ENCODE results near the gene ELAVL1. TPM values are rescaled to one million over a fixed set of nuclear protein-coding genes. Genes with fewer than 3 reads are reported as not detected.

The ELAVL1 gene
- total and polyA plus RNA-seq, 9 of the 15 experiments (the other 6 are each of a cell fraction or from before 2014, with no cell fraction given), result 4.3 to 172 (median 69.2) TPM

DNA sequence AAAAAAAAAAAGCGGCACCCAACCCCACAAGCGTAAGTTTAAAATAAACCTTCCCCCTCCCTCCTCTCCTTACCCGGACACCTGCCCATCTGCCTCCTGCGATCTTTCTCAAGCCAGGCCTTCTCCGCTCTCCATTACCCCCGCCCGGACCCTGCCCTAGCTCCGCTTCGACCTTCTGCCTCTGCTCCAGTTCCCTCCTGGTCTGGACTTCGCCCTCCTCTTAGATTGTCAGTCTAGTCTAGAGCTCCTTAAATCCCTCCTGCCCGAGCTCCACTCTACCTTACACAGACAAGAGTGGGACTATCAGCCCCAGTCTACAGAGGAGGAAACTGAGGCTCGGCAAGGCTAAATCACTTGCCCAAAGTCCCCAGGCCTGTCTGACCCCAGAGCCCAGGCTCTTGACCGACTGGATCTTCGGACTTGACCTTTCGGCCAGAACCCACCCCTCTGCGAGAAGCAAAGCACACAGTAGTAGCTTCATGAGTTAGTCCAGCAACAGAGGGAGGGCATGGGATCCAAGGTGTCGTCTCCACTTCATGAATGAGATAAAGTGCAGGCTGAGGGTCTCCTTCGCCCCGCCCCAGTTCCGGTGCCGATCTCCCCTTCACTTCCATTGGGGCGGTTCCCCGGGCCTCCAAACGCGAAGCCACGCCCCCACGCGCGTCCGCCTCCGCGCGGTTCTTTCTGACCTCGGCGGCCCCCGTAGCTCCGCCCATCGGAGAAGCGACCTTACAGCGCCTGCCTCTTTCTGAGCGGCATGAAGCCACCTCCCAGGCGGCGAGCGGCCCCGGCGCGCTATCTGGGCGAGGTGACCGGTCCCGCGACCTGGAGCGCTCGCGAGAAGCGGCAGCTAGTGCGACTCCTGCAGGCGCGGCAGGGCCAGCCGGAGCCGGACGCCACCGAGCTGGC, 85.6 kb downstream of the ELAVL1 start, which contains the start of gene SNAPC2 (continued):
- TF ChIP-seq, protein P1, sequence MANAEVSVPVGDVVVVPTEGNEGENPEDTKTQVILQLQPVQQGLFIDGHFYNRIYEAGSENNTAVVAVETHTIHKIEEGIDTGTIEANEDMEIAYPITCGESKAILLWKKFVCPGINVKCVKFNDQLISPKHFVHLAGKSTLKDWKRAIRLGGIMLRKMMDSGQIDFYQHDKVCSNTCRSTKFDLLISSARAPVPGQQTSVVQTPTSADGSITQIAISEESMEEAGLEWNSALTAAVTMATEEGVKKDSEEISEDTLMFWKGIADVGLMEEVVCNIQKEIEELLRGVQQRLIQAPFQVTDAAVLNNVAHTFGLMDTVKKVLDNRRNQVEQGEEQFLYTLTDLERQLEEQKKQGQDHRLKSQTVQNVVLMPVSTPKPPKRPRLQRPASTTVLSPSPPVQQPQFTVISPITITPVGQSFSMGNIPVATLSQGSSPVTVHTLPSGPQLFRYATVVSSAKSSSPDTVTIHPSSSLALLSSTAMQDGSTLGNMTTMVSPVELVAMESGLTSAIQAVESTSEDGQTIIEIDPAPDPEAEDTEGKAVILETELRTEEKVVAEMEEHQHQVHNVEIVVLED (CRISPR knock-in tag; IDR thresholded peaks at IDR 0.05), result peak; percentile 24; the same call in 1 of the 2 replicates
- peak; percentile 79 for TF ChIP-seq MYC (IDR thresholded peaks at IDR 0.05; ENCODE audit: low read depth, low read length)
- TF ChIP-seq MYC (CRISPR knock-in tag; IDR thresholded peaks at IDR 0.05; ENCODE audit: borderline replicate concordance, low read depth), result no peak
- TF ChIP-seq MEF2A (IDR thresholded peaks at IDR 0.05; ENCODE audit: control insufficient read depth, low read depth, low read length), result no peak
- TF ChIP-seq CHD1 (IDR thresholded peaks at IDR 0.05; ENCODE audit: low read length), result no peak
- TF ChIP-seq, protein P2, sequence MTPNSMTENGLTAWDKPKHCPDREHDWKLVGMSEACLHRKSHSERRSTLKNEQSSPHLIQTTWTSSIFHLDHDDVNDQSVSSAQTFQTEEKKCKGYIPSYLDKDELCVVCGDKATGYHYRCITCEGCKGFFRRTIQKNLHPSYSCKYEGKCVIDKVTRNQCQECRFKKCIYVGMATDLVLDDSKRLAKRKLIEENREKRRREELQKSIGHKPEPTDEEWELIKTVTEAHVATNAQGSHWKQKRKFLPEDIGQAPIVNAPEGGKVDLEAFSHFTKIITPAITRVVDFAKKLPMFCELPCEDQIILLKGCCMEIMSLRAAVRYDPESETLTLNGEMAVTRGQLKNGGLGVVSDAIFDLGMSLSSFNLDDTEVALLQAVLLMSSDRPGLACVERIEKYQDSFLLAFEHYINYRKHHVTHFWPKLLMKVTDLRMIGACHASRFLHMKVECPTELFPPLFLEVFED (CRISPR knock-in tag; conservative IDR thresholded peaks at IDR 0.05), result no peak
- TF ChIP-seq SAP30 (IDR thresholded peaks at IDR 0.05; ENCODE audit: borderline replicate concordance, insufficient read depth, low read depth, low read length, poor library complexity, severe bottlenecking), result peak; percentile 61
- TF ChIP-seq, protein P3, sequence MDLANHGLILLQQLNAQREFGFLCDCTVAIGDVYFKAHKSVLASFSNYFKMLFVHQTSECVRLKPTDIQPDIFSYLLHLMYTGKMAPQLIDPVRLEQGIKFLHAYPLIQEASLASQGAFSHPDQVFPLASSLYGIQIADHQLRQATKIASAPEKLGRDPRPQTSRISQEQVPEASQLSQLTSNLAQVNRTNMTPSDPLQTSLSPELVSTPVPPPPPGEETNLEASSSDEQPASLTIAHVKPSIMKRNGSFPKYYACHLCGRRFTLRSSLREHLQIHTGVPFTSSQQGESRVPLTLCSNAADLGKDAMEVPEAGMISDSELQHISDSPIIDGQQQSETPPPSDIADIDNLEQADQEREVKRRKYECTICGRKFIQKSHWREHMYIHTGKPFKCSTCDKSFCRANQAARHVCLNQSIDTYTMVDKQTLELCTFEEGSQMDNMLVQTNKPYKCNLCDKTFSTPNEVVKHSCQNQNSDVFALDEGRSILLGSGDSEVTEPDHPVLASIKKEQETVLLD (IDR thresholded peaks at IDR 0.05), result no peak
- TF ChIP-seq PURB (CRISPR knock-in tag; IDR thresholded peaks at IDR 0.05; ENCODE audit: low read depth), result no peak
- no peak for TF ChIP-seq ZNF212 (CRISPR knock-in tag; IDR thresholded peaks at IDR 0.05)
- TF ChIP-seq MTA2 (IDR thresholded peaks at IDR 0.05; ENCODE audit: low read depth), result no peak
- TF ChIP-seq STAG1 (CRISPR knock-in tag; IDR thresholded peaks at IDR 0.05; ENCODE audit: borderline replicate concordance), result no peak
- TF ChIP-seq ZBTB7A (IDR thresholded peaks at IDR 0.05; ENCODE audit: borderline replicate concordance, control insufficient read depth, low read depth, low read length), result peak; percentile 90
- TF ChIP-seq ZNF583 (CRISPR knock-in tag; IDR thresholded peaks at IDR 0.05), result no peak
- TF ChIP-seq KDM5B (IDR thresholded peaks at IDR 0.05; ENCODE audit: insufficient replicate concordance, low read depth, low read length), result peak; percentile 44
- TF ChIP-seq CHD4 (IDR thresholded peaks at IDR 0.05; ENCODE audit: insufficient read depth, insufficient replicate concordance, low read depth, low read length, poor library complexity, severe bottlenecking), result no peak
- TF ChIP-seq RBM17 (IDR thresholded peaks at IDR 0.05; ENCODE audit: borderline replicate concordance, low read depth, low read length), result no peak
- TF ChIP-seq SRSF7 (optimal IDR thresholded peaks at IDR 0.05; ENCODE audit: low read depth, low read length), result no peak
- TF ChIP-seq HOXB6 (CRISPR knock-in tag; IDR thresholded peaks at IDR 0.05; ENCODE audit: borderline replicate concordance), result no peak
- TF ChIP-seq NFYB (IDR thresholded peaks at IDR 0.05; ENCODE audit: extremely low read depth, insufficient read length), result no peak
- TF ChIP-seq RHOXF2B (CRISPR knock-in tag; conservative IDR thresholded peaks at IDR 0.05), result no peak
